Retinal pigment epithelial cell (primary cell): ENCODE measurements around the gene SIL1.
A peak's percentile ranks its signal among the peaks of the same experiment; 100 is the strongest.

Experiments
- DNase-seq: peaks from one replicate; pipeline ENCODE4 v3.0.0-alpha.2; 2010; ENCODE audit warnings: low read depth
- H3K4me3 ChIP-seq: 2 replicates; pipeline ENCODE4 v1.5.1; 2011; ENCODE audit warnings: mild to moderate bottlenecking, low read length, control low read depth, moderate library complexity
- CTCF ChIP-seq: conservative IDR thresholded peaks from 2 replicates; pipeline ENCODE4 v1.5.1; 2011; ENCODE audit warnings: low read depth, low read length, control low read depth, inconsistent platforms

The SIL1 gene

GRCh38 chr5:138981131-138981530 is 217.0 kb downstream of the SIL1 start:
- DNase-seq: no peak
- no peak for TF ChIP-seq CTCF
- H3K4me3 ChIP-seq: no peak overlapping the region

DNA sequence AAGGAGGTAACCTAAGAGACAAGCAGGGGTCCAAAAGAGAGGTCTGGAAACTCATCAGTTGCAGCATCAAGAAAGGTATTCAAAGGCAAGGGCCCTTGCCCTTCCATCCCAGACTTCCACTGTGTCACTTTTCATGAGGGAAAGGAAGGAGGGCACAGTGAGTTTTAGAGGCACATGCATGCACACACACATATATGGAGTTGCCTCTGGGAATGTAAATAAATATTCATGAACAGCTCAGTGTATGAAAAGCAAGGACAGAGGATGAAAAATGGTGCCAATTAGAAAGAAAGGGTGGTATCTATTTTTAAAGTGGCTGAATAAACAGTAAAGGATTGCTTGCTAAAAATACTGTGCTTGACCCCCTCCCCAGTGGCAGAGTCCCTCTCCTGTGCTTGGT is 217.7 kb downstream of the SIL1 start:
- TF ChIP-seq CTCF: no peak

GRCh38 chr5:138979684-138980280 is 218.4 kb downstream of the SIL1 start:
- TF ChIP-seq CTCF: no peak
- H3K4me3 ChIP-seq: no peak overlapping the region
- DNase-seq: no peak

More for the DNA sequence above, 217.7 kb downstream of the SIL1 start:
- H3K4me3 ChIP-seq: no peak overlapping the region
- DNase-seq: no peak

- TF ChIP-seq CTCF: no peak
- DNase-seq: no peak
Observed at GRCh38 chr5:138978581-138978980, 219.6 kb downstream of the SIL1 start.

GRCh38 chr5:138978080-138978479 is 220.1 kb downstream of the SIL1 start:
- TF ChIP-seq CTCF: no peak
- no peak overlapping the region for H3K4me3 ChIP-seq
- no peak for DNase-seq

More at GRCh38 chr5:138978581-138978980, 219.6 kb downstream of the SIL1 start:
- H3K4me3 ChIP-seq: no peak overlapping the region

- H3K4me3 ChIP-seq: no peak overlapping the region
- TF ChIP-seq CTCF: no peak
- peak; percentile 90 for DNase-seq
Observed at GRCh38 chr5:138975098-138975847, 222.9 kb downstream of the SIL1 start.
